ENCODE measurements around the gene CTSW. TPM values are rescaled to one million over a fixed set of nuclear protein-coding genes. Genes with fewer than 3 reads are reported as not detected.
A peak's percentile ranks its signal among the peaks of the same experiment; 100 is the strongest.
"Not testable (repeated sequence)": the region's sequence is repeated elsewhere in the genome, so short reads cannot be mapped to it uniquely, and the experiment has no call there.

CTSW gene, protein sequence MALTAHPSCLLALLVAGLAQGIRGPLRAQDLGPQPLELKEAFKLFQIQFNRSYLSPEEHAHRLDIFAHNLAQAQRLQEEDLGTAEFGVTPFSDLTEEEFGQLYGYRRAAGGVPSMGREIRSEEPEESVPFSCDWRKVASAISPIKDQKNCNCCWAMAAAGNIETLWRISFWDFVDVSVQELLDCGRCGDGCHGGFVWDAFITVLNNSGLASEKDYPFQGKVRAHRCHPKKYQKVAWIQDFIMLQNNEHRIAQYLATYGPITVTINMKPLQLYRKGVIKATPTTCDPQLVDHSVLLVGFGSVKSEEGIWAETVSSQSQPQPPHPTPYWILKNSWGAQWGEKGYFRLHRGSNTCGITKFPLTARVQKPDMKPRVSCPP
- total RNA-seq (2013) = 1.1 TPM
- polyA plus RNA-seq (1 to 10 TPM in 1 of 3 donors, under 1 TPM in 2; 0.71 to 1.3 (median 0.78) TPM), polyA minus RNA-seq (0.28 and 2.1 TPM in 2 replicates), total RNA-seq (0.15 to 1.2 (median 0.49) reads per million in 11 experiments)

DNA sequence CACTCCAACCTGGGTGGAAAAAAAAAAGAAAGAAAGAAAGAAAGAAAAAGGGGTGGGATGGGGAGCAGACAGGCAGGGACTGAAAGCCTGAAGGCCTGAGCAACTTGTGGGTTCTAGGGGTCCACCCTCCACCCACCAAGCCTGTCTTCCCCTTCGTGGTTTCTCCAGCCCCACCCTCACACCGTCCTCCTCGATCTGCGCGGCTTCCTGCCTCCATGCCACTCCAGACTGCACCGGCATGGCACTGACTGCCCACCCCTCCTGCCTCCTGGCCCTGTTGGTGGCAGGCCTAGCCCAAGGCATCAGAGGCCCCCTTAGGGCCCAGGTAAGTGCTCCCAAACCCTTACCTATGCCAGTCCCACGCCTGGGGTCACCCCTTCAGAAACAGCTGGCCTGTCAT, at the start of gene CTSW:
Gene CTSW, plus strand, starts transcription at position 221 of the 400 bp plus-strand sequence. Its CDS starts 18 bp downstream, at position 239.
- Histone ChIP-seq H3K79me2 (ENCODE audit: insufficient read depth, low read length) (no peaks in the 10 kb centered on the region), H3K4me2 (replicated peaks; ENCODE audit: extremely low read depth, low read length, poor library complexity, severe bottlenecking) (peak within 1 kb of the TSS; percentile 46), H4K20me1 (ENCODE audit: insufficient read depth, low read length) (peaks cover 9% of the 10 kb centered on the region), H3K4me1 (ENCODE audit: control insufficient read depth in 1 of 2, insufficient read depth in 2 of 2, low read length in 2 of 2) (peaks cover 9 to 17% of the 10 kb centered on the region in 2 donors), H3K27ac (ENCODE audit: low read depth in 1 of 2, low read length in 2 of 2) (no peak within 1 kb of the TSS), H2AFZ (ENCODE audit: insufficient read depth, low read depth, low read length, poor library complexity, severe bottlenecking) (peak within 1 kb of the TSS; percentile 65), H3K36me3 (replicated peaks in 1 of 2; ENCODE audit: control insufficient read depth in 1 of 2, insufficient read depth in 2 of 2, low read length in 2 of 2) (peaks cover 25% of the 10 kb centered on the region in 2 donors), H3K4me3 (replicated peaks in 1 of 3; ENCODE audit: low read depth in 2 of 3, low read length in 3 of 3) (peak within 1 kb of the TSS in 1 of 3 experiments; percentile 28), H3K9ac (ENCODE audit: insufficient read depth, low read length, poor library complexity, severe bottlenecking) (peak within 1 kb of the TSS; percentile 21), H3K9me3 (replicated peaks in 1 of 2; ENCODE audit: control insufficient read depth in 1 of 2, insufficient read depth in 1 of 2, low read length in 2 of 2) (no peaks in the 10 kb centered on the region), H3K27me3 (ENCODE audit: control insufficient read depth in 2 of 2, insufficient read depth in 2 of 2, low read length in 2 of 2) (no peaks in the 10 kb centered on the region)
- TF ChIP-seq, protein P1, sequence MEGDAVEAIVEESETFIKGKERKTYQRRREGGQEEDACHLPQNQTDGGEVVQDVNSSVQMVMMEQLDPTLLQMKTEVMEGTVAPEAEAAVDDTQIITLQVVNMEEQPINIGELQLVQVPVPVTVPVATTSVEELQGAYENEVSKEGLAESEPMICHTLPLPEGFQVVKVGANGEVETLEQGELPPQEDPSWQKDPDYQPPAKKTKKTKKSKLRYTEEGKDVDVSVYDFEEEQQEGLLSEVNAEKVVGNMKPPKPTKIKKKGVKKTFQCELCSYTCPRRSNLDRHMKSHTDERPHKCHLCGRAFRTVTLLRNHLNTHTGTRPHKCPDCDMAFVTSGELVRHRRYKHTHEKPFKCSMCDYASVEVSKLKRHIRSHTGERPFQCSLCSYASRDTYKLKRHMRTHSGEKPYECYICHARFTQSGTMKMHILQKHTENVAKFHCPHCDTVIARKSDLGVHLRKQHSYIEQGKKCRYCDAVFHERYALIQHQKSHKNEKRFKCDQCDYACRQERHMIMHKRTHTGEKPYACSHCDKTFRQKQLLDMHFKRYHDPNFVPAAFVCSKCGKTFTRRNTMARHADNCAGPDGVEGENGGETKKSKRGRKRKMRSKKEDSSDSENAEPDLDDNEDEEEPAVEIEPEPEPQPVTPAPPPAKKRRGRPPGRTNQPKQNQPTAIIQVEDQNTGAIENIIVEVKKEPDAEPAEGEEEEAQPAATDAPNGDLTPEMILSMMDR (IDR thresholded peaks at IDR 0.05) = no peak
- H3K27me3 Mint-ChIP-seq (ENCODE audit: low read depth in 3 of 3) = peaks cover 0 to 3% (median 2%) of the 10 kb centered on the region in 3 donors
- H3K9me3 Mint-ChIP-seq = peaks cover 0 to 2% (median 0%) of the 10 kb centered on the region in 7 donors
- intact Hi-C loops (cut with micrococcal nuclease) = loop anchor here in 1 of 2 donors (5.0 kb wide), 1 partner anchor 108 kb away; no protein-coding TSS in a partner anchor
- WGBS (ENCODE audit: insufficient coverage) = 0% methylated on average over 6 of the region's 7 CpGs
- peaks cover 24 to 30% of the 10 kb centered on the region in 2 donors for H3K36me3 Mint-ChIP-seq
- peak in 1 of 3 donors; percentile 10 for DNase-seq
- peak within 1 kb of the TSS in 4 of 7 donors; percentile 33 to 71 (median 54) for H3K27ac Mint-ChIP-seq
- H3K4me1 Mint-ChIP-seq = peaks cover 21% of the 10 kb centered on the region
- H3K4me3 Mint-ChIP-seq = peak within 1 kb of the TSS; percentile 48 to 64

DNA sequence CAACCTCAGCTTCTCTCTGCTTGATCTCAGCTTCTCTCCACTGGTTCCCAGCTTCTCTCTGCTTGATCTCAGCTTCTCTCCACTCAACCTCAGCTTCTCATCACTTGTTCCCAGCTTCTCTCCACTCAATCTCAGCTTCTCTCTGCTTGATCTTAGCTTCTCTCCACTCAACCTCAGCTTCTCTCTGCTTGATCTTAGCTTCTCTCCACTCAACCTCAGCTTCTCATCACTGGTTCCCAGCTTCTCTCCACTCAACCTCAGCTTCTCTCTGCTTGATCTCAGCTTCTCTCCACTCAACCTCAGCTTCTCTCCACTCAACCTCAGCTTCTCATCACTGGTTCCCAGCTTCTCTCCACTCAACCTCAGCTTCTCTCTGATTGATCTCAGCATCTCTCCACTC, 47.4 kb upstream of the CTSW start:
- H2AFZ ChIP-seq (ENCODE audit: insufficient read depth, low read depth, low read length, poor library complexity, severe bottlenecking); H3K9me3 Mint-ChIP-seq; H3K27me3 ChIP-seq (ENCODE audit: control insufficient read depth in 2 of 2, insufficient read depth in 2 of 2, low read length in 2 of 2); H3K27ac ChIP-seq (ENCODE audit: low read depth in 1 of 2, low read length in 2 of 2); H3K9me3 ChIP-seq (replicated peaks in 1 of 2; ENCODE audit: control insufficient read depth in 1 of 2, insufficient read depth in 1 of 2, low read length in 2 of 2); H3K36me3 ChIP-seq (replicated peaks in 1 of 2; ENCODE audit: control insufficient read depth in 1 of 2, insufficient read depth in 2 of 2, low read length in 2 of 2); H3K36me3 Mint-ChIP-seq; H3K9ac ChIP-seq (ENCODE audit: insufficient read depth, low read length, poor library complexity, severe bottlenecking); H3K4me2 ChIP-seq (replicated peaks; ENCODE audit: extremely low read depth, low read length, poor library complexity, severe bottlenecking); H3K27ac Mint-ChIP-seq; intact Hi-C loops (cut with micrococcal nuclease); DNase-seq; H3K79me2 ChIP-seq (ENCODE audit: insufficient read depth, low read length); H4K20me1 ChIP-seq (ENCODE audit: insufficient read depth, low read length); H3K4me3 ChIP-seq (replicated peaks in 1 of 3; ENCODE audit: low read depth in 2 of 3, low read length in 3 of 3): not testable (repeated sequence)
- H3K4me1 ChIP-seq (ENCODE audit: control insufficient read depth in 1 of 2, insufficient read depth in 2 of 2, low read length in 2 of 2) = peaks cover 19% of the 10 kb centered on the region in 2 donors
- Mint-ChIP-seq H3K4me3 (peak overlapping the region in 1 of 2 donors; percentile 49), H3K27me3 (ENCODE audit: low read depth in 3 of 3) (peaks cover 10 to 19% (median 16%) of the 10 kb centered on the region in 3 donors), H3K4me1 (peaks cover 20% of the 10 kb centered on the region)
